MV-4-11 (cell line): Measurements from ENCODE around the gene THADA.
"Not testable (repeated sequence)": the region's sequence is repeated elsewhere in the genome, so short reads cannot be mapped to it uniquely, and the experiment has no call there.

Experiments
- DNase-seq: peaks from one replicate; lab custom pipeline; 2025; lab: John Stamatoyannopoulos, UW

THADA gene

GRCh38 chr2:43298500-43298899 is 297.3 kb downstream of the THADA start:
- DNase-seq, result no peak

GRCh38 chr2:43297740-43298139 is 298.1 kb downstream of the THADA start:
- not testable (repeated sequence) for DNase-seq

- DNase-seq, result no peak
Measured at GRCh38 chr2:43294973-43295603, 300.8 kb downstream of the THADA start.

GRCh38 chr2:43293744-43294695 is 301.8 kb downstream of the THADA start:
- DNase-seq, result peak; percentile 98

- DNase-seq, result no peak
Measured at GRCh38 chr2:43292851-43293743, 302.7 kb downstream of the THADA start.

- no peak for DNase-seq
Measured at GRCh38 chr2:43292297-43292696, 303.5 kb downstream of the THADA start.

GRCh38 chr2:43289331-43289730 is 306.5 kb downstream of the THADA start:
- DNase-seq, result no peak

GRCh38 chr2:43288417-43289305 is 307.2 kb downstream of the THADA start:
- peak; percentile 65 for DNase-seq

GRCh38 chr2:43285987-43286386 is 309.9 kb downstream of the THADA start:
- peak; percentile 68 for DNase-seq

- no peak for DNase-seq
Measured at GRCh38 chr2:43284967-43285366, 310.9 kb downstream of the THADA start.

- DNase-seq, result not testable (repeated sequence)
Measured at GRCh38 chr2:43284347-43284746, 311.5 kb downstream of the THADA start.

GRCh38 chr2:43280994-43281393 is 314.8 kb downstream of the THADA start:
- DNase-seq, result no peak

- DNase-seq, result no peak
Measured at GRCh38 chr2:43279317-43279840, 316.5 kb downstream of the THADA start.

- DNase-seq, result no peak
Measured at GRCh38 chr2:43278564-43279220, 317.1 kb downstream of the THADA start.

GRCh38 chr2:43276962-43277391 is 318.9 kb downstream of the THADA start:
- DNase-seq, result no peak

- DNase-seq, result no peak
Measured at GRCh38 chr2:43276266-43276941, 319.4 kb downstream of the THADA start.

- no peak for DNase-seq
Measured at GRCh38 chr2:43274721-43275120, 321.1 kb downstream of the THADA start.

- DNase-seq, result no peak
Measured at GRCh38 chr2:43274055-43274454, 321.8 kb downstream of the THADA start.

GRCh38 chr2:43273529-43273928 is 322.3 kb downstream of the THADA start:
- DNase-seq, result peak; percentile 64
